Hepatocyte (in vitro differentiated cells): ENCODE data around the gene SYS1.

Experiments
- CTCF ChIP-seq: fragments of 200-600 bp; sonication (generic); IDR thresholded peaks from 2 replicates; pipeline ENCODE4 v1.5.1; 2016; ENCODE audit warnings: antibody characterized with exemption, mild to moderate bottlenecking; ENCODE audit not compliant: poor library complexity
- EZH2 ChIP-seq: fragments of 200-600 bp; sonication (generic); IDR thresholded peaks from 2 replicates; pipeline ENCODE4 v1.6.1; 2016; ENCODE audit warnings: antibody characterized with exemption, mild to moderate bottlenecking, borderline replicate concordance

- no peak for TF ChIP-seq CTCF
- TF ChIP-seq EZH2 = no peak
These were observed 36.1 kb downstream of the SYS1 start for GRCh38 chr20:45399018-45399417.
